Hematopoietic multipotent progenitor cell treated with erythropoietin and hydrocortisone succinate and interleukin-3 and kit ligand, for 8 days (in vitro differentiated cells): ENCODE measurements around the gene CATSPERE.
"Not testable (repeated sequence)": the region's sequence is repeated elsewhere in the genome, so short reads cannot be mapped to it uniquely, and the experiment has no call there.

ENCODE experiments used
- DNase-seq: peaks from one replicate; pipeline ENCODE4 v3.0.0-alpha.2; 2015

CATSPERE gene

GRCh38 chr1:244639561-244639960 lies 178.5 kb downstream of the CATSPERE start:
- DNase-seq = no peak

DNA sequence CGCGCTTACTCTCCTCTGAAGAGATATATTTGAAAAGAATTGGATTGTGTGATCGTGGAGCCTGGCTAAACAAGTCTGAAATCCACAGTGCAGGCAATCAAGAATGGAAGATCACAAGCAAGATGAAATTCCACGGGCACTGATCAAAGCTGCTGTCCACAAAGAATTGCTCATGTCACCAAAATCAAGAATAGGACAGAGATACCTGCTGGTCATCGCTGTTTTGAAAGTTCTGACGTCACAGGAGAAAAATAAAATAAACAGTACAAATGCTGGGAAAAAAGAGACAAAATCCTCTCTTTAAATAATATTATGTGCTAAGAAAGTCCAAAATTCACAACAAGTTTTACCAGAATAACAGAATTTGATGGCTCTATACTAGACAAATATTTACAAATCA lies 179.8 kb downstream of the CATSPERE start:
- no peak for DNase-seq

- DNase-seq = no peak
Observed at GRCh38 chr1:244642526-244642925, 181.5 kb downstream of the CATSPERE start.

- no peak for DNase-seq
Observed at GRCh38 chr1:244642988-244643387, 181.9 kb downstream of the CATSPERE start.

DNA sequence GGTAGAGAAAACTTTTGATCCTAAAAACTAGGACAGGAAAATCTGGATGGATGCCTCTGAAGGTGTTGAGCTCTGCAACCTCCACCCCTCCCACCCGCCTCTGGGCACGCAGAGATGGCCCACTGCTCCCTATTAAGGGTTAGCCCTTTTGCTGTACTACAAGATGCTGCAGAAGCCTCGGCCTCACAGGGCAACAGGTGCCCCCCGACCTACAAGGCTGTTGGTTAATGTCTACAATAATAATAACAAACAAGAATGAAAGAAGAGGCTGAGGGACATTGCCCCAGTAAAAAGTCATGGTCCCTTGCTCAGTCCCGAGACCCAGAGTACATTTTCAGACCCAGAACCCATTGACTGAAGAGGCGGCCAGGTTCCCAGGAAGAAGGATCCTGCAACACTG lies 184.3 kb downstream of the CATSPERE start:
- DNase-seq = no peak

DNA sequence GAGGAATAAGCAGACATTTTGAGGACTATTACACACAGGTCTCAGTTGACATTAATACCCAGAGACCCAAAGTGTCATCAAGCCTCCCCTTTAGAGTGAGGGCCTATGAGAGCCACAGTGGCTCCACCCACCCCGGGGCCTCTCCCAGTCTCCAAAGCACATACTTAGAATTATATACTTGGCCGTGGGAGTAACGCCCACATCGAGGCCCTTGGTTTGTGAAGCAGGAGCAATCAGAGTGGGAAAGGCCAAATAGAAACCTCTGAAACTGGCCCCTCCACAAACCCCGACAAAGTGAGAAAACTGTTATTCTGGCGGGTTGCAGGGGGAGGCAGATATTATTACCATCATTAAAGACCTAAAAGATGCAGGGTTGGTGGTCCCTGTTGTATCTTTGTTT lies 184.8 kb downstream of the CATSPERE start:
- DNase-seq = no peak

- no peak for DNase-seq
Observed at GRCh38 chr1:244647819-244648218, 186.7 kb downstream of the CATSPERE start.

- DNase-seq = no peak
Observed at GRCh38 chr1:244651956-244652622, 191.0 kb downstream of the CATSPERE start.

DNA sequence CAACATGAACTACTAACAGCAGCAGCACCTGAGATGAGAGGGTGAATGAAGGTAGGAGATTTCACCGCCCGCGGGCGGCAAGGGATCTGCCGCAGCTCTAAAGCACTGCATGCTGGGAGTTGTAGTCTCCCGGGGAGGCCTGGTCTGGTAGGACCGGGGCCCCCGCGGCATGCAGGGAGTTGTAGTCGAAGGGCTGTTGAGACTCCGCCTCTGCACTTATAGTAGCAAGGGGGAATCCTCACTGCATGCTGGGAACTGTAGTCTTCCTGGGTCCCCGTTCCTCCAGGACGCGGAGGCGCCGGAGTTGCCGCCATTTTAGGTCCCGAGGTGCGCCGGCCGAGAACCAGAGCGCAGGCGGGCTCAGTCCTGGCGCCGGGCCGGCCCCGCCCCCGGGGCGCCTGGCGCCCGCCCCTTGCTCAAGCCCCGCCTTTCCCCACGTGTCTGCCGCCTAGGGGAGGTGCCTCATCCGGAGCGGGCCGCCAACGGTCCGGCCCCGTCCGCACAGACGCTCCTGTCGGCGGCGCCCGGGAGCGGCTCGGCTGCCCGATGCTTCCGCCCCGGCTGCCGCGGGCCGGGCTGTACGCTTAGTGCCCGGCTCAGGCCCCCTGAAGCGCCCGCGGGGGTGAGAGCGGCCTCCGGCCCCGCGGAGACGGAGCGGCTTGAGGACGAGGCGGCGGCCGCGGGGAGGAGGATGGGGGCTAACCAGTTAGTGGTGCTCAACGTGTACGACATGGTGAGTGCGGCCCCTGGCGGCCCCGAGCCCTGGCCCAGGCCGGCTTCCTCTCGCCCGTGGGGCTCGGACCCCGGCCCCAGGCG lies 191.8 kb downstream of the CATSPERE start, which contains the start of gene DESI2:
TSS of gene DESI2 (plus strand) at position 504 of the 816 bp plus-strand sequence. CDS start at position 692, 188 bp downstream.
- DNase-seq = peak; percentile 99

GRCh38 chr1:244653439-244654107 lies 192.5 kb downstream of the CATSPERE start:
- peak; percentile 19 for DNase-seq

DNA sequence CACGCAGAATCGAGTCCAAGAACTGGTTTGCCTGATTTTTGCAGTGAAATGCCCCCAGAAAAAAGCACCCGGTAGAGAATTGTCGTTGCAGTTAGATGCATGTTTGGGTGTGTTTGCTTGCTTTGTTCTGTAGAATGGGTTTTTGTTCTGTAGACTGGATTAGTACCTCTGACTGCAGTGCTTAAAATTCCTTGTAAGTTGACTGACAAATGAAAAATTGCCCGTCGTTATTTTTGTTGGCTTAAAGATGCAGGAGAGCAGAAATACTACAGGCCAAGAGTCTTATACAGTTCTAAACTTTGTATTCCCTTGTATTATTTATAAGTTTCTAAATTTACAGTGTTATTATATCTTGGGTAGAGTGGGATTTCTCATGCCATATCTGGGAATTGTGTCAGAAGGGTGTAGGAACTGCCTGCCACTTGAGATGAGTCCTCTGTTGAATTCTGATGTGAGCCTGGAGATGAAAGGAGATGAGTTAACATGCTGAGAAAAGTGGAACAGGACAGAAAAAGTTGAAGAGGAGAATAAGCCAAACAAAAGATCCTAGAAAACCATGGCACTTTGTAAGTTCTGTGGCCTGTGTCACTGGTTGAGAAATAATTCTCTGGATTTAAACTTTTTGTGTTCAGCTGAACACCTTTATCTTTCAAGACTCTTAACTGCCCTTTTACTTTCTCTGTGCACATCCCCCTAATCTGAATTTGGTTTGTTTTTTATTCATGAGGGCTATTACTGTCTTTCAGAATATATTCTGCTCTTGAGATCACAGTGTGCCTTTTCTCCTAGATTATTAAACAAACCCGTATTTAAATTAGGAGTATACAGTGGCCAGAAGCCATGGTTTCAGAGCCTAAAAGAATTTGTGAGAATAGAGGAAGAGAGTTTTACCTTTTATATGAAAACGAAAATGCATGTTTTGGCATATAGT lies 193.3 kb downstream of the CATSPERE start:
- peak; percentile 8 for DNase-seq

GRCh38 chr1:244655186-244655585 lies 194.1 kb downstream of the CATSPERE start:
- DNase-seq = no peak

DNA sequence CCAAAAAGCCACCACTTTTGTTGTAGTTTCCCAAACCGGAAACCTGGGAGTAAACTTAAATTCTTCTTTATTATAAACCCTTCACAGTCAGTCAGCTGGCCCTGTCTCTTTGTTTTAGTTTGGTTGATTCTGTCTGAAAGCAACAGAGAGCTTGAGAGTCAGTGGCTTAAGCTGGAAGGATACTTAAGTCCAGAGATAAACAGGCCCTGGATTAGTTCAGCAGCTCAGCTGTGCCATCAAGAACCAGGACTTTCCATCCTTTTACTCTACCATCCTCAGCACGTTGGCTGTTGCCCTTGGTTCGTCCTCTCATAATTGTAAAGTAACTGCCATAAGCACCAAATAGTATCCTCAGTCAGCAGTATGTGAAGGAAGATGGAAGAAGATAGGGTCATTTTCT lies 196.3 kb downstream of the CATSPERE start:
- no peak for DNase-seq

DNA sequence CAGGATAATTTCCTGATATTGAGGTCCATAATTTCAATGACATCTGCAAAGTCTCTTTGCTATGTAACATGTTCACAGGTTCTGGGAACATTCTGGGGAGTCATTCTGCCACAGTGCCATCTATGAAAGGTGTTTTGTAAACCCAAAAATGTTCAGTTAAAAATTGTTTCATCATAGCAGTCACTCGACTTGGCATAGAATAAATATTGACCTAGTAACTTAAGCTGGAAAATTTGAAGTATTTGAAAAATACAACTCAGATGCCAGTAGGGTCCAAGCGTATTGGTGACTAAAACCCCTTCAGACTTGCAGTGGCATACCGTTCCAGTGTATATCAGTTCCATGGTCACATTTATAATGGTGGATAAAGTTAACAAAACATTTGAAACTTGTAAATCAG lies 198.6 kb downstream of the CATSPERE start:
- no peak for DNase-seq

DNA sequence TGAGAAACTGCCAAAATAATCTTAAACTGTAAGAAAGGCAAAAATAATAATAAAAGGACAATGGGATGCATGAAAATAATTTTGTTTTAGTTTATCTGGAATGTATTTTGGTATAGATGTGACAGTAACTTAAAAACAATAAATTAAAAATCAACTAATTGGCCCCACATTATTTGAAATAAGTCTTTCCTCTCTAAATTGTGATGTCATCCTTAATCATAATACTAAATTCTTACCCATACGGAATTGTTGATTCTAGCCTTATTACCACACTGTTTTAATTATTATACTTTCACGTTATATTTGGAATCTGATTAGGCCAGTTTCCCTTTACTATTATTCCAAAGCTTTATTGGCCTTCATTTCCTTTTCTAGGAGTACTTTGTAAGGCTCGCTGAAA lies 199.5 kb downstream of the CATSPERE start:
- DNase-seq = no peak

- DNase-seq = not testable (repeated sequence)
Observed at GRCh38 chr1:244661569-244662312, 200.7 kb downstream of the CATSPERE start.

DNA sequence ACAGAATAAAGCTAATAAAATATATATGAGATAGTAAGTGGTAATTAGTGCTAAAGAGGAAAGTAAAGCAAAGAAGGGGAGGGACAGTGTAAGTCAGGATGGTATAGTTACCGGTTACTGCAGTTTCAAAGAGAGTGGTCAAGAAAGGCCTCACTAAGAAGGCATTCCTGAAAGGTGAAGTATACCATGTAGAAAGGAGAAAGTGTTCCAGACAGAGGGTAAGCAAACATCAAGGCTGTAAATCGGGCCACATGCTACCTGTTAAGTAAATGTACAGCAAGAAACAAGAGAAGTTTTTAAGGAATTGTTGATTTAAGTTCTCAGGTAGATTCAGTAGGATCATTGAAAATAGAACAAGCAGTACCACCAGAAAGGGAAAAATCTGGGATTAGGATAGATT lies 201.5 kb downstream of the CATSPERE start:
- DNase-seq = no peak

GRCh38 chr1:244664353-244664752 lies 203.3 kb downstream of the CATSPERE start:
- DNase-seq = peak; percentile 30

GRCh38 chr1:244665771-244666217 lies 204.7 kb downstream of the CATSPERE start:
- peak; percentile 47 for DNase-seq

DNA sequence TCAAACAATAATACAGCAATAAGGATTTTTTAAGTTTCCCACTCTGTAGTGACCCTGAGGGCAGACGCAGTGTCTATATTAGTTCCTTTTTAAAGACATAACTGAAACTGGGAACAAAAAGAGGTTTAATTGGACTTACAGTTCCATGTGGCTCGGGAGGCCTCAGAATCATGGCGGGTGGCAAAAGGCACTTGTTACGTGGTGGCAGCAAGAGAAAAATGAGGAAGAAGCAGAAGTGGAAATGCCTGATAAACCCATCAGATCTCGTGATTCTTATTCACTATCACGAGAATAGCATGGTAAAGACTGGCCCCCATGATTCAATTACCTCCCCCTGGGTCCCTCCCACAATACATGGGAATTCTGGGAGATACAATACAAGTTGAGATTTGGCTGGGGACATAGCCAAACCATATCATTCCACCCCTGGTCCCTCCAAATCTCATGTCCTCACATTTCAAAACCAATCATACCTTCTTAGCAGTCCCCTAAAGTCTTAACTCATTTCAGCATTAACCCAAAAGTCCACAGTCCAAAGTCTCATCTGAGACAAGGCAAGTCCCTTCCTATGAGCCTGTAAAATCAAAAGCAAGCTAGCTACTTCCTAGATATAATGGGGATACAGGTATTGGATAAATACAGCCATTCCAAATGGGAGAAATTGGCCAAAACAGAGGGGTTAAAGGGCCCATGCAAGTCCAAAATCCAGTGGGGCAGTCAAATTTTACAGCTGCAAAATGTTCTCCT lies 205.8 kb downstream of the CATSPERE start:
- DNase-seq = not testable (repeated sequence)

- DNase-seq = no peak
Observed at GRCh38 chr1:244667797-244668196, 206.7 kb downstream of the CATSPERE start.
